Measurements from ENCODE around the gene TP53TG3F.
"Not testable (repeated sequence)": the region's sequence is repeated elsewhere in the genome, so short reads cannot be mapped to it uniquely, and the experiment has no call there.

The TP53TG3F gene

DNA sequence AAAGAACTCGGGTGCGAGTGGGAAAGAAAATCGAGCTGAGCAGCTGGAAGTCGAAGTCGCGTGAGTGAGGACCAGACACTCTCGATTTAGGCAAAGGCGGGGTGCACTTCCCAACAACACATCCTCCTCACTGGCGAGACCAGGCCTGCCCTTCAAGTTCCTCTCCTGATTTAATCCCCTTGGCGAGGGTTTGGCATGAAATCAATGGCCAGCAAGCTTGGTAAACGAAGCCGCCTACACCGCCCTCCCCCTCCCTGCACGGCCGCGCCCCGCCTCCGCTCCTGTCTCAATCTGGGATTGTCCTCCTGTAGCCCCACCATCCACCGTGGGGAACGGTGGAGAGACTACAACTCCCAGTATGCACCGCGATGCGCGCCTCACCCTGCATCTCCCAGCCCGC lies at the start of gene TP53TG3F:
TSS of gene TP53TG3F (plus strand) at position 301 of the 400 bp plus-strand sequence. CDS start at position 369, 68 bp downstream.
- not testable (repeated sequence) for DNase-seq

DNA sequence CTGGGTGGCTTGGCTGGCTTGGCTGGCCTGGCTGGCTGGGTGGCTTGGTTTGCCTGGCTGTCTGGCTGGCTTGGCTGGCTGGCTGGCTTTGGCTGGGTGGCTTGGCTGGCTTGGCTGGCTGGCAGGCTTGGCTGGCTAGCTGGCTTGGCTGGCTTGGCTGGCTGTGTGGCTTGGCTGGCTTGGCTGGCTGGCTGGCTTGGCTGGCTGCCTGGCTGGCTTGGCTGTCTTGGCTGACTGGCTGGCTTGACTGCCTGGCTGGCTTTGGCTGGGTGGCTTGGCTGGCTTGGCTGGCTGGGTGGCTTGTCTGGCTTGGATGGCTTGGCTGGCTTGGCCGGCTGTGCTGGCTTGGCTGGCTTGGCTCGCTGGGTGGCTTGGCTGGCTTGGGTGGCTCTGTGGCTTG lies 32.2 kb downstream of the TP53TG3F start:
- not testable (repeated sequence) for DNase-seq

GRCh38 chr16:33507231-33507630 lies 47.8 kb downstream of the TP53TG3F start:
- not testable (repeated sequence) for DNase-seq

GRCh38 chr16:33509070-33509469 lies 49.7 kb downstream of the TP53TG3F start:
- DNase-seq, result not testable (repeated sequence)

DNA sequence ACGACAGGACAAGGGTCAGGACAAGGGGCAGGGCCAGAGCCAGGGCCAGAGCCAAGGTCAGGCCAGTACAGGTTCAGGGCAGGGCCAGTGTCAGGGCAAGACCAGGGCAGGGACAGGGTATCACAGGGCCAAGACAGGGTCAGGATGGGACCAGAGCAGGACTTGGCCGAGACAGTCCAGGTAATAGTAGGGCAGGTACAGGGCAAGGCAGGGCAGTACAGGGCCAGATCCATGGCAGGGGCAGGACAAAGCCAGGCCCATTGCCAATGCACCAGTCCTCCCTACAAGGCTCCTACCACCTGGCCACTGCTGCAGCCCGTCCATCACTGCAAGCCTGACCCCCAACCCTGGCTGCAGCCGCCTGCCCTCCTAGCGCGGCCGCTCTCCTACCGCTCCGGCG lies 50.5 kb downstream of the TP53TG3F start:
- not testable (repeated sequence) for DNase-seq
